Adipocyte (in vitro differentiated cells): ENCODE results near the gene IGHMBP2.
A peak's percentile ranks its signal among the peaks of the same experiment; 100 is the strongest.

Experiments
- DNase-seq: peaks from one replicate; pipeline ENCODE4 v3.0.0-alpha.2; 2015; ENCODE audit warnings: low read depth
- H3K27me3 ChIP-seq: replicated peaks from 2 replicates; pipeline ENCODE4 v1.7.0; 2013; ENCODE audit warnings: mild to moderate bottlenecking, low read length, moderate library complexity; ENCODE audit not compliant: control insufficient read depth, insufficient read depth
- H3K36me3 ChIP-seq: 2 replicates; pipeline ENCODE4 v1.7.0; 2013; ENCODE audit warnings: low read length, mild to moderate bottlenecking, moderate library complexity; ENCODE audit not compliant: control insufficient read depth, insufficient read depth, severe bottlenecking
- H3K4me1 ChIP-seq: 2 replicates; pipeline ENCODE4 v1.7.0; 2013; ENCODE audit warnings: mild to moderate bottlenecking, low read length, moderate library complexity; ENCODE audit not compliant: control insufficient read depth, insufficient read depth
- H3K4me3 ChIP-seq: 2 replicates; pipeline ENCODE4 v1.7.0; 2013; ENCODE audit warnings: mild to moderate bottlenecking, low read length, moderate library complexity
- H3K9ac ChIP-seq: 2 replicates; pipeline ENCODE4 v1.7.0; 2013; ENCODE audit warnings: mild to moderate bottlenecking, low read length, moderate library complexity
- H3K9me3 ChIP-seq: 2 replicates; pipeline ENCODE4 v1.7.0; 2013; ENCODE audit warnings: mild to moderate bottlenecking, low read length, moderate library complexity; ENCODE audit not compliant: control insufficient read depth

Gene IGHMBP2

GRCh38 chr11:68892576-68892975 lies 11.1 kb upstream of the IGHMBP2 start:
- Histone ChIP-seq H3K4me3 (no peak overlapping the region), H3K4me1 (peaks cover 23% of the 10 kb centered on the region), H3K9me3 (no peaks in the 10 kb centered on the region), H3K9ac (no peak overlapping the region), H3K27me3 (no peaks in the 10 kb centered on the region), H3K36me3 (peaks cover 51% of the 10 kb centered on the region)
- no peak for DNase-seq

- no peak for DNase-seq
- H3K9me3 ChIP-seq: no peaks in the 10 kb centered on the region
- peaks cover 58% of the 10 kb centered on the region for H3K36me3 ChIP-seq
Measured at GRCh38 chr11:68893282-68893681, 10.4 kb upstream of the IGHMBP2 start.

DNA sequence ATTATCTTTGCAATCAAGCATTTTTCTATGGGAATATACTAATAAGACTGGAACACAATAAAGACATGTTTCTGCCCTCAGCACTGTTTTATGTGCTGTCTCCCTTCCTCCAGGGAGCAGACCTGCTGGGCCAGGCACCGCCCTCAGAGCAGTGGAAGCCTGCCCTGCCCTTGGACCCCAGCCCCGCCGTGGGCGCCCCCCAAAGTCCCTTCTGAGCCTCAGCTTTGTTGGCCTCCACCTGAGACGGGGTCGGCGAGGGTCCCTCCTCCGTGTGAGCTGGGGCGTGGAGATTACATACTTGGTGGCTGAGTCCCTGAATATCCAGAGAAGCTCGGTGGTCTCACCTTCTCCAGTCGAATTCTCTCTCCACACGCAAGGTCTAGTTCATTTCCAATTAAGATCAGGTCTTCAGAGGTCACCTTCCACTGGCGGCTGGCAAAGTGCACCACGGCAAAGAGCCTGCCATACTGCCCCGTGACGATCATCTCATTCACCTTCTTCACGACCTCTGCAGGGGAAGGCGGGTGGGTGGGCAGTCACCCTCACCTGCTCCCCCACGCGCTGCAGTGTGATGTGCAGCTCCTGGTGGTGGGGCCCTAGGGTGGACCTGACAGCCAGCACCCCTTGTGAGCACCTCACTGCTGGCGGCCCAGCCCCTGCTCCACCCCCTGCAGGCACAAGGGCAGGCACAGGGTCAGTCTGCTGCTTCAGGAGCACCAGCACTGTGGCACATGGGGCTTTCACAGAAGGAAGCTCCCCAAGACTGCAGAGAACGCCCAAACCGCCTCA lies 7.3 kb upstream of the IGHMBP2 start:
- no peak overlapping the region for H3K9ac ChIP-seq
- H3K9me3 ChIP-seq: no peaks in the 10 kb centered on the region
- no peak for DNase-seq
- H3K36me3 ChIP-seq: peaks cover 74% of the 10 kb centered on the region
- no peaks in the 10 kb centered on the region for H3K27me3 ChIP-seq
- H3K4me3 ChIP-seq: no peak overlapping the region
- H3K4me1 ChIP-seq: peaks cover 5% of the 10 kb centered on the region

More at GRCh38 chr11:68893282-68893681, 10.4 kb upstream of the IGHMBP2 start:
- no peaks in the 10 kb centered on the region for H3K27me3 ChIP-seq
- no peak overlapping the region for H3K9ac ChIP-seq
- H3K4me1 ChIP-seq: peaks cover 23% of the 10 kb centered on the region
- no peak overlapping the region for H3K4me3 ChIP-seq

DNA sequence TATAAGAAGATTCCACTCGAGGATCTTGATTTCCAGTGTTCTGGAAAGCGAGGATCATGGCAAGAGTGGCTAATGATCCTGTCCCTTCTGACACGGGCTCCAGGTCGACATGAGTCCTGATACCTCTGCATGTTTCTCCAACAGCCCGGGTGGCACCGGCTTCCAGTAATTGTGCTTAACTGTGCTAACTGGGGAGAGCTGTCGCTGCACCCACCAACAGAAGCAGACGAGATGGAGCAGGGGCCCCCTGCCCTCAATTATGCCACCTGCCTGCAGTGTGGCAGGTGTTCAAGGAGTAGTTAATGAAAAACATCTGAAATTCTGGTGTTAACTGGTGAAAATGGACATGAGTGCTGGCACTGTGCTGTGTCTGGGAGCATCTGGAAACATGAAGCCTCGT lies 6.2 kb upstream of the IGHMBP2 start:
- Histone ChIP-seq H3K27me3 (no peaks in the 10 kb centered on the region), H3K9ac (no peak overlapping the region), H3K36me3 (peaks cover 68% of the 10 kb centered on the region), H3K4me1 (peaks cover 1% of the 10 kb centered on the region), H3K9me3 (no peaks in the 10 kb centered on the region), H3K4me3 (no peak overlapping the region)
- no peak for DNase-seq

DNA sequence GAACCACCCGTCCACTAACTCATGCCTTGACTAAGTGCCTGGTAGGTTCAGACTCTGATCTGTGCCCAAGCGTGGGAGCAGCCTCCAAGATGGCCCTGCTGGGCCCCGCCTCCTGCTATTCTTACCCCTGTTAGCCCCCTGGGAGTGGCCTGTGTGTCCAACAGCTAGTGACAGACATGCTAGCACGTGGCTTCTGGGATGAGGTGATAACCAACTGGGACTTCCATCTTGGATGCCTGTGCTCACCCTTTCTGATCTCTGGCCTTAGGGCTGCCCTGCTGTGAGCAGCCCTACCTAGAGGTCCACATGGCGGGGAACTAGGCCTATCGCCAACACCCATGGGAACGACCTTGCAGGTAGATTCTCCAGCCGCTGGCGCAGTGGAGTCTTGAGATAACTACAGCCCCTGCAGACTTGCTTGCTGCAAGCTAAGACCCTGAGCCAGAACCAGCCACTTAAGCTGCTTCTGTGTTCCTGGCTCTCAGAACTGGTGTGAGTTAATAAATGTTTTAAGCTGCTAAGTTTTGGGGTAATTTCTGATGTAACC lies 2.8 kb upstream of the IGHMBP2 start:
- H3K9ac ChIP-seq: no peak overlapping the region
- peaks cover 17% of the 10 kb centered on the region for H3K4me1 ChIP-seq
- no peak overlapping the region for H3K4me3 ChIP-seq
- no peak for DNase-seq
- no peaks in the 10 kb centered on the region for H3K27me3 ChIP-seq
- H3K9me3 ChIP-seq: no peaks in the 10 kb centered on the region
- peaks cover 42% of the 10 kb centered on the region for H3K36me3 ChIP-seq

DNA sequence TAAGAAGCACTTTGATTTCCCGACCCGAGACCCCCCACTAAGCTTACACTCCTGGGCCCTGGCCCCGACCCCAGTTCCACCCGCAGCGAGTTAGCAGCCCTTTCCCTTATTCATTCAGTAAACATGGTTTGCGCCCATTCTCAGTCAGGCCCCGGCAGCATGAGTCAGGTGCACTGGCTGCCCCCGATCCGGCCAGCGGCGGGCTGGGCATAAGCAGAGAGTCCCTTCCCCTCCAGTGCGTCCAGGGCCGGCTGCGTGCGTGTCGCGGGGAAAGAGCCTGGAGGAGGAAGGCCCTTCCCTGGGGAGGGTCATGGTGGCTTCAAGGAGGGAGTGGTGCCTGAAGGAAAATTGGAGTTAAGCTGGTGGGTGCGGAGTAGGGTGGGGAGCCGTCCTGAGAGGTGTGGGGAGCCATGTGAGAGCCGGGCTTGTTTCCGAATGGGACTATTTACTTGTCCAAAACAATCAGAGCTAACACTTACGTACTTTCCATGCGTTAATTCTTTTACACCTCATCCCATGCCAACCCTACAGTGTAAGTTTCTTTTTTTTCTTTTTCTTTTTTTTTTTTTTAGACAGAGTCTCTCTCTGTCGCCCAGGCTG lies 657 bp downstream of the IGHMBP2 start:
- H3K9ac ChIP-seq: peak overlapping the region; percentile 99
- DNase-seq: peak; percentile 74
- H3K4me1 ChIP-seq: peaks cover 17% of the 10 kb centered on the region
- no peaks in the 10 kb centered on the region for H3K27me3 ChIP-seq
- H3K9me3 ChIP-seq: no peaks in the 10 kb centered on the region
- peaks cover 25% of the 10 kb centered on the region for H3K36me3 ChIP-seq
- peak overlapping the region; percentile 100 for H3K4me3 ChIP-seq

- peaks cover 17% of the 10 kb centered on the region for H3K4me1 ChIP-seq
- H3K9me3 ChIP-seq: no peaks in the 10 kb centered on the region
- peak overlapping the region; percentile 99 for H3K9ac ChIP-seq
- peak overlapping the region; percentile 100 for H3K4me3 ChIP-seq
- peaks cover 26% of the 10 kb centered on the region for H3K36me3 ChIP-seq
- DNase-seq: no peak
- H3K27me3 ChIP-seq: no peaks in the 10 kb centered on the region
Measured at GRCh38 chr11:68905421-68906360, 2.0 kb downstream of the IGHMBP2 start.

DNA sequence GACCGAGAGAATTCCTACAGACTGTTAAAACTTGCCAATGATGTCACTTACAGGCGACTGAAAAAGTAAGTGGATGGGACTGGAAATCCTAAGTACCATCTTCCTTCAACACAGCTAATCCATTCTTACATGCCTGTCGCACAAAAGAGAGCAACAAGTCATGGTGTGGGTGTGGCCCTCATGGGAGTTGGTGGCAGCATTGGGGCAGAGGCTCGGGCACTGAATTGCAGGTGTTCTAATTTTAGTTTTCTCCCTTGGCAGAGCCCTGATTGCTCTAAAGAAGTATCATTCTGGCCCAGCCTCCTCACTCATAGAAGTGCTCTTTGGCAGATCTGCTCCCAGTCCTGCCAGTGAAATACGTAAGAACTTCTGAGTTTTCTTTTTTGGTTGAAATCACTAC lies 4.6 kb downstream of the IGHMBP2 start:
- H3K36me3 ChIP-seq: peaks cover 42% of the 10 kb centered on the region
- no peak overlapping the region for H3K9ac ChIP-seq

GRCh38 chr11:68910965-68911364 lies 7.3 kb downstream of the IGHMBP2 start:
- Histone ChIP-seq H3K9me3 (no peaks in the 10 kb centered on the region), H3K27me3 (no peaks in the 10 kb centered on the region), H3K4me1 (no peaks in the 10 kb centered on the region), H3K4me3 (no peak overlapping the region), H3K36me3 (peaks cover 66% of the 10 kb centered on the region), H3K9ac (no peak overlapping the region)
- DNase-seq: no peak

More for the DNA sequence above, 4.6 kb downstream of the IGHMBP2 start:
- no peak overlapping the region for H3K4me3 ChIP-seq
- H3K27me3 ChIP-seq: no peaks in the 10 kb centered on the region
- no peak for DNase-seq
- peaks cover 8% of the 10 kb centered on the region for H3K4me1 ChIP-seq
- H3K9me3 ChIP-seq: no peaks in the 10 kb centered on the region

DNA sequence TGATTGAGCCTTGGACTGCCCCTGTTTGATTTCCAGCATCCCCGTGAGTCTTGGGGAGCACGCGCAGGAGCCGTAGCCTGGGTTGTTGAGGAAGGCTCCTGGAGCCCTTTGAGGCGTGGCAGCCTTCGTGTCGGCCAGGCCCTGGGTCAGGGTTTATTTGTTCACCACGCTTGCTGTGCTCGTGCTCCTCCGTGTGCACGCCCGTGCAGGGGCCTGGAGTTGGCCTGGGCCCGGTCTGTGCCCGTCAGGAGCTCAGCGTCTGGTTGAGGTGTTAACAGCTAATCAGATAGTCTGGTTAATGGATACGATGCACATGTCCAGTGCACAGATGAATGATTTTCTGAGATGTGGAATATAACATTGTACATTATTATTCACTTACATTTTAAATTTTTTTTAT lies 8.0 kb downstream of the IGHMBP2 start:
- H3K9ac ChIP-seq: no peak overlapping the region
- H3K27me3 ChIP-seq: no peaks in the 10 kb centered on the region
- no peaks in the 10 kb centered on the region for H3K9me3 ChIP-seq
- peaks cover 71% of the 10 kb centered on the region for H3K36me3 ChIP-seq
- H3K4me3 ChIP-seq: no peak overlapping the region
- no peaks in the 10 kb centered on the region for H3K4me1 ChIP-seq
- no peak for DNase-seq

DNA sequence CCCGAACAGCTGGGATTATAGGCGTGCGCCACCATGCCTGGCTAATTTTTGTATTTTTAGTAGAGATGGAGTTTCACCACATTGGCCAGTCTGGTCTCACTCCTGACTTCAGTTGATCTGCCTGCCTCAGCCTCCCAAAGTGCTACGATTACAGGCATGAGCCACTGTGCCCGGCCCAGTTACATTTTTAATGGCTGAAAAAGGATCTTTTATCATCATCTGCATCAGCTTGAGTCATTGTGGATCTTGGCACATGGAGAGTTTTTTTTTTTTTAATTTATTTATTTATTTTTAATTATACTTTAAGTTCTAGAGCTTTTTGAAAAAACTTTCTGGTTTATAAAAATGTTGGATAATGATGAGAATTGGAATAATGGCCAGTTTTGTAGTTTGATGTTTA lies 8.6 kb downstream of the IGHMBP2 start:
- peaks cover 73% of the 10 kb centered on the region for H3K36me3 ChIP-seq
- no peaks in the 10 kb centered on the region for H3K4me1 ChIP-seq
- no peaks in the 10 kb centered on the region for H3K27me3 ChIP-seq
- no peak overlapping the region for H3K9ac ChIP-seq
- H3K9me3 ChIP-seq: no peaks in the 10 kb centered on the region
- no peak for DNase-seq
- no peak overlapping the region for H3K4me3 ChIP-seq
